BE2C (cell line): Measurements from ENCODE around the gene FAM81A.

Source experiments
- DNase-seq: peaks from one replicate; pipeline ENCODE4 v3.0.0-alpha.2; 2020
- H3K27me3 ChIP-seq: fragments of 250-450 bp; sonication (Bioruptor Pico); 2 replicates; pipeline ENCODE4 v1.5.1; 2020; ENCODE audit warnings: mild to moderate bottlenecking
- H3K36me3 ChIP-seq: fragments of 250-450 bp; sonication (Bioruptor Pico); 2 replicates; pipeline ENCODE4 v1.5.1; 2020; ENCODE audit warnings: mild to moderate bottlenecking
- H3K4me1 ChIP-seq: fragments of 250-450 bp; sonication (Bioruptor Pico); 2 replicates; pipeline ENCODE4 v1.5.1; 2020
- H3K4me3 ChIP-seq: 2 replicates; pipeline ENCODE4 v1.5.1; 2011; ENCODE audit warnings: low read depth, low read length
- H3K9me3 ChIP-seq: fragments of 250-450 bp; sonication (Bioruptor Pico); 2 replicates; pipeline ENCODE4 v1.5.1; 2020
- CTCF ChIP-seq: IDR thresholded peaks from 2 replicates; pipeline ENCODE4 v1.5.1; 2012; ENCODE audit warnings: mild to moderate bottlenecking, low read depth, low read length

The FAM81A gene

GRCh38 chr15:59405079-59405478 is 32.9 kb upstream of the FAM81A start:
- peaks cover 18% of the 10 kb centered on the region for H3K27me3 ChIP-seq
- no peaks in the 10 kb centered on the region for H3K4me1 ChIP-seq
- no peak for DNase-seq
- no peaks in the 10 kb centered on the region for H3K9me3 ChIP-seq
- no peak for TF ChIP-seq CTCF
- H3K36me3 ChIP-seq: no peaks in the 10 kb centered on the region
- H3K4me3 ChIP-seq: no peak overlapping the region

- no peaks in the 10 kb centered on the region for H3K4me1 ChIP-seq
- no peak for DNase-seq
- TF ChIP-seq CTCF: no peak
Measured at GRCh38 chr15:59406446-59406845, 31.5 kb upstream of the FAM81A start.

GRCh38 chr15:59407946-59408345 is 30.0 kb upstream of the FAM81A start:
- Histone ChIP-seq H3K36me3 (no peaks in the 10 kb centered on the region), H3K4me3 (no peak overlapping the region), H3K4me1 (no peaks in the 10 kb centered on the region), H3K27me3 (peaks cover 10% of the 10 kb centered on the region), H3K9me3 (no peaks in the 10 kb centered on the region)
- no peak for TF ChIP-seq CTCF
- DNase-seq: no peak

More at GRCh38 chr15:59406446-59406845, 31.5 kb upstream of the FAM81A start:
- H3K9me3 ChIP-seq: no peaks in the 10 kb centered on the region
- H3K4me3 ChIP-seq: no peak overlapping the region
- H3K27me3 ChIP-seq: peaks cover 12% of the 10 kb centered on the region
- no peaks in the 10 kb centered on the region for H3K36me3 ChIP-seq

GRCh38 chr15:59410391-59410896 is 27.5 kb upstream of the FAM81A start:
- Histone ChIP-seq H3K4me1 (no peaks in the 10 kb centered on the region), H3K4me3 (no peak overlapping the region), H3K36me3 (no peaks in the 10 kb centered on the region), H3K27me3 (peaks cover 9% of the 10 kb centered on the region), H3K9me3 (no peaks in the 10 kb centered on the region)
- TF ChIP-seq CTCF: no peak
- DNase-seq: no peak

- Histone ChIP-seq H3K4me1 (no peaks in the 10 kb centered on the region), H3K36me3 (no peaks in the 10 kb centered on the region), H3K27me3 (peaks cover 11% of the 10 kb centered on the region), H3K4me3 (no peak overlapping the region), H3K9me3 (no peaks in the 10 kb centered on the region)
- no peak for TF ChIP-seq CTCF
- DNase-seq: no peak
Measured at GRCh38 chr15:59413577-59413976, 24.4 kb upstream of the FAM81A start.

- no peaks in the 10 kb centered on the region for H3K9me3 ChIP-seq
- DNase-seq: no peak
Measured at GRCh38 chr15:59416816-59417215, 21.2 kb upstream of the FAM81A start.

More at GRCh38 chr15:59416816-59417215, 21.2 kb upstream of the FAM81A start:
- H3K4me3 ChIP-seq: no peak overlapping the region
- no peak for TF ChIP-seq CTCF
- H3K36me3 ChIP-seq: no peaks in the 10 kb centered on the region
- H3K4me1 ChIP-seq: no peaks in the 10 kb centered on the region
- peaks cover 15% of the 10 kb centered on the region; the same call in 1 of the 2 replicates for H3K27me3 ChIP-seq
